ENCODE measurements around the gene TMEM254. TPM values are rescaled to one million over a fixed set of nuclear protein-coding genes. Genes with fewer than 3 reads are reported as not detected.

Gene TMEM254
- total and polyA plus RNA-seq, 7 donors, result 2.1 to 8.2 (median 4.7) TPM

- no peak overlapping the region for H3K27ac ChIP-seq
- intact Hi-C loops (cut with DNase I), result no loop called here
- H3K36me3 ChIP-seq (ENCODE audit: insufficient read depth in 1 of 2, low read depth in 1 of 2), result no peaks in the 10 kb centered on the region
- no peaks in the 10 kb centered on the region for H3K9me3 ChIP-seq
- DNase-seq (no peak), ATAC-seq (no peak)
- peaks cover 0 to 4% (median 0%) of the 10 kb centered on the region in 3 donors for H3K27me3 ChIP-seq (ENCODE audit: insufficient read depth in 3 of 3, low read length in 2 of 3)
- peaks cover 15% of the 10 kb centered on the region for H3K4me1 ChIP-seq
- no peak overlapping the region for H3K4me3 ChIP-seq
- WGBS, 3 donors, result 64 to 73% (median 68%) methylated on average over 19 of the region's 19 CpGs
- TF ChIP-seq CTCF (IDR thresholded peaks at IDR 0.05), result no peak
These were observed 63.4 kb downstream of the TMEM254 start for GRCh38 chr10:80141696-80142460.

Other genes with a start within 250 kb of the TMEM254 start
- under 1 TPM in 1 of 4 donors, not detected in 3; 0.21 TPM for gene SFTPD, start 129.6 kb upstream of the TMEM254 start, total RNA-seq
- gene SFTPD, start 129.6 kb upstream of the TMEM254 start, polyA plus RNA-seq, result under 1 TPM in 2 of 3 donors, not detected in 1; 0.03 to 0.07 TPM
- gene PLAC9, start 54.1 kb downstream of the TMEM254 start, total RNA-seq, result 10 to 100 TPM in 1 of 4 donors, 1 to 10 TPM in 3; 5.4 to 14.6 (median 8.8) TPM
- gene PLAC9, start 54.1 kb downstream of the TMEM254 start, polyA plus RNA-seq, result 1 to 10 TPM; 8.5 to 9.5 (median 9.4) TPM
- 100 to 1,000 TPM; 120 to 389 (median 273) TPM for gene ANXA11, start 126.9 kb downstream of the TMEM254 start, total RNA-seq
- gene ANXA11, start 126.9 kb downstream of the TMEM254 start, polyA plus RNA-seq, result 100 to 1,000 TPM; 112 to 164 (median 132) TPM
- gene MAT1A, start 211.0 kb downstream of the TMEM254 start, total RNA-seq, result under 1 TPM in 1 of 4 donors, not detected in 3; 0.49 TPM
- not detected for gene MAT1A, start 211.0 kb downstream of the TMEM254 start, polyA plus RNA-seq

All from psoas muscle (tissue), 8 donors.